GM18907 (cell line): ENCODE results near the gene CIB2.

ENCODE experiments used
- ATAC-seq: cut with Tn5 transposase; IDR thresholded peaks from one replicate; pipeline ENCODE4 v1.9.1; 2021; ENCODE audit warnings: mild to moderate bottlenecking, moderate library complexity; ENCODE audit not compliant: unreplicated experiment

Gene CIB2

DNA sequence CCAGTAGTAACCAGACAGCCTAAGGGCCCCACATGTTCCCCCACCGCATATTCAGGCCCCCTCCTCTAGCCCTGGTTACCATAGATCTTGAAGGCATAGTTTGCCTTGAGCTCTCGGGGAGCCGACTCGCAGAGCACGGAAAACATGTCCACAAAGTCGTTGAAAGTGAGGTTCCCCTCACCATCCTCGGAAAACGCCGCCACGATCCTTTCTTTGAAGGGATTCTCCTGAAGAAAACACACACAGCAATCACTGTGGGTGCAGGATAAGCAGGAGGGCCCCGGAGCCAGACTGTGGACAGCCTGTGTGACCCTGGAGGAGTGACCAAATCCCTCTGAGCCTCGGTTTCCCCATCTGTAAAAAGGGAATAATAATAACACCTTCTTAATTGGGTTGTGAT is 22.1 kb downstream of the CIB2 start:
- ATAC-seq: no peak

DNA sequence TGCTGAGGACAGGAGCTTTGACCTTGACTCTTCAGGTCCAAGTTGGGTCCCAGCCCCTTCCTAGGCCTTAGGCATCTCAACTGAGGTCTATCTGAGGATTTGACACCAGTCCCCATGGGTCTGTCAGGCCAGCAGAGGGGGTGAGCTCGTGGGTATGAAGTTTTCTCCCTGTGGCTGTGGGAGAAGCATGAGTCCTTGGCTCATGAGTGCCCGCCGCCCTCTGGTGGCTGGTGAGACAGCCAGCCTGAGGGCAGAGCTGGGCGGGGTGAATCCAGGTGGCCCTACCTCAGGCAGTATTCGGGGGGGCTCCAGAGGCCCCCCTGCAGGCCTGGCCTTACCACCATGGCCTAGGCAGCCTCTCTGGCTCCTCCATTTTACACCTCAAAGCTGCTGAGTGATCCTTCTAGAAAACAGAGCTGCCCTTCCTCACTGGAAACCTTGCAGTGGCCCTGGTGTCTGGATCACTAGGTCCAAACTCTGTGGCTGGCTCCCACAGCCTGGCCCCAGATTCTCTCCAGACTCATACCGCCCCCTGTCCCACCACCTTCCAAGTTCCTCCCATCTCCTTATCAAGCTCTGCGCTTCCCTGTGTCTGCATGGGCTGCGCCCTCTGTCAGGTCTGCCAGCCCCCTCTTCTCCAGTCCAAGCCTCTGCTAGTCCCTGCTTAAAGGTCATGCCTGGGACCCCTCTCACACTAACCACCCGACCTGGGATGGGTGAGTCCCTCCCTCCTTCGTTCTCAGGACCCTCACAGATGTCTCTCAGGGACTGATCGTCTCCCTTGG is 22.8 kb downstream of the CIB2 start:
- no peak for ATAC-seq

DNA sequence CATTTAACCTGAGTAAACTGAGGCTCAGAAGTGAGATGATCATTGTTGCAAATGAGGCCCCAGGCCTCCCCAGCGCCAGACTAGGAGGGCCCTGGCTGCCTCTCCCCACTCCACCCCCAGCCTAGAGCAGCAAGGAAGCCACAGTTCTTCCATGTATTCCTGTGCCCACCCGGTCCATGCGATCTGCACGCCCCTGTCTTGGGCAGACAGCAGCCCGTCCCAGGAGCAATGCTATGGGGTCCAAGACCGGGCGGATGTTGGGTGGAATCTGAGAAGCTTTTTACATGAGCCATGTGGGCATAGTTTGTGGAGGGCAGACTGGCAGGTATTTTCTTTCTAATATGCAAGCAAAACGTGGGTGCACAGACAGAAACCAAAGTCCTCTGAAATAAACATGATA is 23.8 kb downstream of the CIB2 start:
- ATAC-seq: no peak

DNA sequence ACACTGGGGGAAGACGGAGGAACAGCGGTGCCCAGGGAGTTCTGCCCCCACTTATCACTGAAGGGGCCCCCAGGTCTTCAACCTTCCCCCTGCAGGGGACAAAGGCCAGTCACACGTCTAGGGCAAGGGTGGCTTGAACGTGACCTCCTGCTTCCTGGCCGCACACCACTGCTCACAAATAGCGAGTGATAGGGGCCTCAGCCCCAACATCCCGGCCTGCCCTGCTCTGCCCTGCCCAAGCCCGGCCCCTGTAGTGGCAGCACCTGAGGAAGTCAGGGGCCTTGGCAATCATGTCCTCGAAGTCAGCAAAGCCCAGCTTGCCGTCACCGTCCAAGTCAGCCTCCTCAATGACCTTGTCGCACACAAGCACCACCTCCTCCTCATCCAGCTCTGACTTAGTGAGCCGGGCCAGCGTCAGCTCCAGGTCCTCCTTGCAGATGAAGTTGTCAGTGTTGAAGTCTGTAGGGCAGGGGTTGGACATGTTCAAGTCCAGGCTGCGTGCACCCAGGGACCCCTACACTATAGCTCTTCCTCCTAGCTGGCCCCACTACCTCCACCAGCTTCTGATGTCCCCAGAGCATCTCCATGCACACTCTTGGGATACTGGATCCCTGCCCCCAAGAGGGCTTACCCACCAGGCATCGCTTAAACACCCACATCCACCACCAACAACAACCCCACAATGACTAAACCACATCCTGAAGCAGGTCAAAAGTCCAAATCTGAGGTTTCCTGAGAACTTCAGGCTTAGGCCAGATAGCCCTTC is 25.6 kb downstream of the CIB2 start:
- ATAC-seq: no peak

DNA sequence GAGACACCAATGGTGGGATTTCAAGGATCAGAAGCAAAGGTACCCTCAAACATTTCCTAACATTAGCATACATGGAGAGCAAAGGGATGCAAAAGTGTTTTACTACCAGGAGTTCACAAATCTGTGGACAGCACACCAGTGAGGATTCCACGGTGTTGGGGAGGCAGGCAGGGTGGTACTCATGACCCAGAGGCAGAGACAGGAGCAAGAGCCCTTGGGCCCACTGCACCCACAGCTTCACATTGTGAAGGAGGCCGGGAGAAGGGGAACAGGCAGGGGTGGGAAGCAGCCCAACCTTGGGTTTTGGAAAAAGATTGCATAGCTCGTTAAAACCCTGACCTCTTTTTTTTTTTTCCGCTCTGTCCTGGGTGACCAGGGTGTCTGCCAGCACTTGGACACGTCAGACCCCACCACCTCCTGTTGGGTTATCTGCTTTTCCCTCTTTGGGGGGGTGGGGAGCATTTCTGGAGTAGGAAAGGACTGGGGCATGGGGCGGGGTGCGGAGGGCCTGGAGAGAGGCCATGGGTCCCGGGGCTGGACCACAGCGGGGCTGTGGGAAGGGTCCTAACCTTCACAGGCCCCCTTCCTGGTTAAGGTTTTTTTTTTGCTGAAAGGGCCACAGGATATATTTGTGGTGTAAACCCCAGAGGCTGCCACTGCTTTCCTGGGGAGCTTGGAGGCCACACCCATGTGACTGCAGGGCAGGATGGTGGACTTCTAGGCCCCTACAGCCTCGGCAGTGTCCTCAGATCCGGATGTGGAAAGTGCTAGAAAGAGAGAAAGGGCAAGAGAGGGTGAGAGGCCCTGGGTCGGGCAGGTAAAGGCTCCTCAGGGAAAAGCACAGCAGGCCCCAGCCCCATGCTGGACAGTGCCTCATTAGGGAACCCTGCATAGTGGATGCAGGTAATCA is 26.4 kb downstream of the CIB2 start:
- no peak for ATAC-seq

DNA sequence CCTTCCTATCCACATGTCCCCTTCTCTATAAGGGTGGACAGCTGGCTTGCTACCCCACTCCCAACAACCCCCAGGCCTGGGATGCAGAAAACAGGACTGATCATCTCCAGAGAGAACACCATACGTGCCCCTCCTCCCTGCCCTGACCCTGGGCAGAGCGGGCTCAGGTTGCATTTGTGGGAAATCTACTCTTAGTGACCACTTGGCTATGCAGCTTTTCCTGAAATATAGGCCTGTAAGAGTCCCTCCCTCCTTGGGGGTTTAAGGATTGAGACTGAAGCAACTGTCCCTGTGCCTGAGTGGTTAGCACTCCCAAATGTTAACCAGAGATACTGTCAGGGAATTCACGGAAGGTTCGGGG is 27.1 kb downstream of the CIB2 start:
- ATAC-seq: peak; percentile 10

DNA sequence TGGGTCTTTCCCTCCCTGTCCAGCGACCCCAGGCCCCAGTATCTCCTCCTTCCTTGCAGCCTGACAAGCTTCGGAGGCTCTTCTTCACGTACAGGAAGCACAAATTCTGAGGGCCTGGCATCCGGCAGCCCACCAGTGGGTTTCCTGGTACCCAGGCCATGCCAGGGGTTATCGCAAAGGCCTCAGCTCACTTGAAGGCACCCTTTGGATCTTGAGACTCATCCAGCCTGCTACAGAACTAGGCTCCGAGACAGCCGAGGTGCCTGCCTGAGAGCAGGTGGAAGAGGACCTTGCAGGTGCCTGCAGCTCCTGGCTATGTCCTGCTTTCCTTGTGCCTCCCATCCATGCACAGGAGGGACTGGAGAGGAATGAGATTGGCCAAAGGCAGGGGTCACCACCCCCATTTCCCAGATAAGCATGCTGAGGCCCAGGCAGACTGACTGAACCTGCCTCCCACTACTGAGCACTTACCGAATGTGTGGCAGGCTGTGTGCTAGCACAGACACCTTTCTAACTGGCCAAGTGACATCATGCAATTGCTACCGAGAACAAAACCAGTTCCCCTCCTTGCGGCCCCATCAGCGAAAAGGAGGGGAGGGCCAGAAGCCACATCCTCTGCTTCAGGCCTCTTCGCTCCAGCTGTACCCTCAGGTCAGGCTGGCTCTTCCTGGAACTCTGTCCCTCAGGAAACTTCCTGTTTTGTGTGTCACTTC is 27.7 kb downstream of the CIB2 start:
- ATAC-seq: peak; percentile 70

DNA sequence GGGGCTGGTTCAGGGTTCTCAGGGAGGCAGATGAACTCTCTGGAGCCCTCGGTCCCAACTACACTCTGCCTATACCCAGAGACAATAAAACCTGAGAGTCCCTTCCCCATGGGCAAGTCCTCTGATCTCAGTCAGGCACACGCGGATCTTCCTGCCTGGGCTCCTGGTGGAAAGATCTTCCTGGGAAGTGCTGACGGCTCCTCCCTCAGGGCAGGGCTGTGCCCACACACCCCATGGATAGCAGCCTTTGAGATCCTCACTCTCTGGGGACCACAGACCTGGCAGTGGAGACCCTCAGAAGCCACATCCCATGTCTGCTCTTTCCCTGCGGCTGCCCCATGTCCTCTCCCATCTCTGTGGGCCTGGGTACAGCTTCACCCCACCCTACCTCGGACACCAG is 28.5 kb downstream of the CIB2 start:
- ATAC-seq: no peak

DNA sequence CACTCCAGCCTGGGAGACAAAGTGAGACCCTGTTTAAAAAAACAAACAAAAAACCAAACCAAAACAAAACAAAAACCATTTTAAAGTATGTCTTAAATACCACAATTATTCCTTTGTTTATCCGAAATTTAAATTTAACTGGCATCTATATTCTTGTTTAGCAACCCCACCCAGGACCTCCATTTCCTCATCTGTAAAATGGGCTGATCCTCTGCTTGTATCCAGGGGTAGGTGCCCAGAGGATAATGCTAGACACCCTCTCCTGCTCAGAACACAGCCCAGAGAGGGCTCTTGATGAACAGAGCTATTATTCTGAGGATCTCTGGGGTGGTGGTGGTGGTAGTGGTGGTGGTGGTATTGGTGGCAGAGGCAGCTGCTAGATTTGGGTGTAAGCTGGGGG is 29.0 kb downstream of the CIB2 start:
- no peak for ATAC-seq

DNA sequence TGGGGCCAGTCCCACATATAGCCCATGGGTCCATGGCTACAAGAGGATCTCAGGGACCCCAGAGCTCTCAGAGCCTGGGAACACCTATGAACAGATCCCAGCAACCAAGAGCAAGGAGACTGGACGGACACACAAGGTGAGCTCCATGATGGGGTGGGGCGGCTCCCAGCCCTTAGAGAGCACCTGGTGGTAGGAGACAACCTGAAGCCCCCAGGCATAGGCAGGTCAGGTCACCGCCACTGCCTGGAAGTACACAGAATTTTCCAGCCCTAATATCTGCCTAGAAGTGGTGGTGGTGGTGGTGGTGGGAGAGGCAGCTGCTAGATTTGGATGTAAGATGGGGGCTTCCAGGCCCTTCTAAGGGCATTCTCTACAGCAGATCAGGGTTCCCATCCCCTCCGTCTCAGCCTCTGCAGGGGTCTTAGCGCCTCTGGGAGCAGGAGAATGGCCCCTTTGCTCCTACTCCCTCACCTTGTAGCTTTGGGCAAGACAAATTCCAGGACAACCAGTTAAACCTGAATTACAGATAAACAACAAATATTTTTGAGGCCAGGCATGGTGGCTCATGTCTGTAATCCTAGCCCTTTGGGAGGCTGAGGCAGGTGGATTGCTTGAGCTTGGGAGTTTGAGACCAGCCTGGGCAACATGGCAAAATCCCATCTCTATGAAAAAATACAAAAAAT is 29.7 kb downstream of the CIB2 start:
- no peak for ATAC-seq

DNA sequence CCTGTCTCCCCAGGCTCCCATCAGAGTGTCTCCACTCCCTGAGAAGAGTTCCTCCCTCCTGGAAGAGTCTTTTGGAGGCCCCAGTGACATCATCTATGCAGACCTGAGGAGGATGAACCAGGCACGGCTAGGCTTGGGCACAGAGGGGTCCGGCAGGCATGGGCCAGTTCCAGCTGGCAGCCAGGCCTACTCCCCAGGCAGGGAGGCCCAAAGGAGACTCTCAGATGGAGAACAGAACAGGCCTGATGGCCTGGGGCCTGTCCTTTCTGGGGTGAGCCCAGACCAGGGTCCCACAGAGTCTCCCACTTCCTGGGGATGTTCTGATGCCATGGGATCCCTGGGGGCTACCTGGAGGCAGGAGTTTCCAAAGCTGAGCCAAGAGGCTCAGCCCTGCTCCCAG is 30.4 kb downstream of the CIB2 start:
- ATAC-seq: no peak

DNA sequence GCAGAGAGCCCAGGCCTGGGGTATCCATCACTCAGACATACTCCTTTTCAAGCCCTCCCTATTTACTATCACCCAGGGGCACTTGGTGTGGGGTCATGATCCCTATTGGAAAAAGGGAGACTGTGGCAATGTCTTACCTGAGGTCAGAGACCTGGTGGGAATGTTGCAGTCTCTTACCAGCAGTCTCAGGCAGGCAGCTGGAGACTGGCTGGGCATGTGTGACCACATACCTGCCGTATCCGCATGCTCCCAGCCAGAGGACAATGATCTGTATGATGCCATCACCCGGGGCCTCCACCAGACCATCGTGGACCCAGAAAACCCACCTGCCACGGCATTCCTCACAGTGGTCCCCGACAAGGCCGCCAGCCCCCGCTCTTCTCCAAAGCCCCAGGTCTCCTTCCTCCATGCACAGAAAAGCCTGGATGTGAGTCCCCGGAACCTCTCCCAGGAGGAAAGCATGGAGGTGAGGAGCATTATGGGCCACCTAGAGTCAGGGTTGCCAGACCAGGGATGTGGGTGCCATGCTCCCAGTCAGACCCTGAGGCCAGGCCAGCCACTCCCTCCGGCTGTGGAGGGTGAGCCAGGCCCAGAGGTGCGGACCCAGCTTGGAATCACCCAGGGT is 33.0 kb downstream of the CIB2 start:
- no peak for ATAC-seq

DNA sequence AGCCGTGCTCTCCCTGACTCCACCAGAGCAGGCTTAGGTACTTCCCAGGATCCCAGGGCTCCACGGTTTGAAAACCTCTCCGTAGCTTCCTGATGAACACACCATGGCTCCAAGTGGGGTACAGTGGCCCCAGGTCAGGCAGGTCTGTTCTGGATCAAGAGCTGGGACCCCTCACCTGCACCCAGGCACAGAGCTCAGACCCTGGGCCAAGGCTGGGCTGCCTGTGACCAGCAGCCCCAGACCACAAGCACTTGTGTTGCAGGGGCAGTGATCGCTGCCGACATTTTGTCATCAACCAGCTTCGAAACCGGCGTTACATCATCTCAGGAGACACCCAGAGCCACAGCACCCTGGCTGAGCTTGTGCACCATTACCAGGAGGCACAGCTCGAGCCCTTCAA is 33.6 kb downstream of the CIB2 start:
- no peak for ATAC-seq

DNA sequence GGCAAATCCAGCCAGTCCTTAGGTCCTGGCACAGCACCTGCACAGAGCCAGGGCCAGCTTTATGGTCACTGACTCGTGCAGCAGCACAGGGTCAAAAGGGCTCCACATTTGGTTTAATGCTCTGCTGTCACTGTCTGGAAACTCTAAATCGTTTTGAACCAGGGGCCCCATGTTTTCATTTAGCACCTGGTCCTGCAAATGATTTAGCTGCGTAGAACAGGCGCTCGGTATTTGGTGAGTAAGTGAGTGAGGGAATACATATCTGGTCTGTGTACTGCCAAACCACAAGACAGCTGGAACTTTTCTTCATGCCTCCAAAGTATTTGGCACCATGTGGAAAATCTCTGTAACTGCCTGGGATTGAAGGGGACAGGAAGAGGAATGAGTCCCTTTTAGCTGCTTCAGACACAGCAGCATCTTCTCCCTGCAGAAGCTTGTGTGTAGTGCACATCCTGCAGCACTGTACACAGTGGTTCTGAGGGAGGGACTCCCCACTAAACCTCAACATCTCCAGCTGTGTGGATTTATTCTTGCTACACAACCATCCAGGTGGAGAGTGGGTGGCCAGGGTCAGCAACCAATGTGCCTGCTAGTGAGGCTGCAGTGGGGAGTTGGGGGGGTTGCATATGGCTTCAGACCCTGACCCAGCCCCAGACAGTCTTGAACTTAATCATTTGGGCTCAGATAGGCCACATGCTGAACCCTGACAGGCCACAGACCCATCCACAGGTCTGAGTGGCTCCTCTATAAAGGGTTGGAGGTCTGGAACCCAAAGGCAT is 37.8 kb downstream of the CIB2 start:
- no peak for ATAC-seq

DNA sequence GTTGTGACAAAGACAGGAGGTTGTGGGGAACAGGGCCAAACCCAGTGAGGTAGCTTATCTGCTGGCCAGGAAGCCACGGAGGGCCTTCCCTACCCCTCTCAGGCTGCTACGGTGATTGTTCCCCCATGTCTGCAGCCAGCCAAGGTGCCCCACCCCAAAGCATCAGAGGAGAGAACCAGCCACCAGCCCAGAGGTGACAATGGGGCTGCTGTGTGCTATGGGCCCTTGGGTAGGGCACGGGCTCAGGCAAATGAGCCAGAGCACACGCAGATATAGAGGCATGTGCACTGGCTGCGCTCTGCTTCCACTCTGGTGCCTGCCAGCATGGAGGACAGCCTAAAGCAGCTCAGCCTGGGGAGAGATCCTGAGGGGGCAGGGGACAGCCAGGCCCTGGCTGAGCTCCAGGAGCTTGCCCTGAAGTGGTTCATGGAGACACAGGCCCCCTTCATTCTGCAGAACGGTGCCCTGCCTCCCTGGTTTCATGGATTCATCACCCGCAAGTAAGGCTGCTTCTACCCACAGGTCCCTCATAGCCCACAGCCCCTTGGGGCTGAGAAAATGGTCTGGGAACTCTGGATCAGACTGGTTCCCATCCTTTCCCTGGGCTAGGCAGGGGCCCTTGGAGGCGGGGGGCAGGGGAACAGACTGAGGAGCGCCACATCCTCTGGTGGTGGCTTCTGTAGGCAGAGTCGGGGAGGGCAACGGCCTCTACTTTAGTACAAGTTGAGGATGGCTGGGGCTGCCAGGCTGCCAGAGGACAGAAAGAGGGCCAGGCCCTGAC is 38.8 kb downstream of the CIB2 start, which contains the start of gene SH2D7:
Gene SH2D7, plus strand, starts transcription at position 301 of the 781 bp plus-strand sequence. Its CDS starts 24 bp downstream, at position 325.
- no peak for ATAC-seq

DNA sequence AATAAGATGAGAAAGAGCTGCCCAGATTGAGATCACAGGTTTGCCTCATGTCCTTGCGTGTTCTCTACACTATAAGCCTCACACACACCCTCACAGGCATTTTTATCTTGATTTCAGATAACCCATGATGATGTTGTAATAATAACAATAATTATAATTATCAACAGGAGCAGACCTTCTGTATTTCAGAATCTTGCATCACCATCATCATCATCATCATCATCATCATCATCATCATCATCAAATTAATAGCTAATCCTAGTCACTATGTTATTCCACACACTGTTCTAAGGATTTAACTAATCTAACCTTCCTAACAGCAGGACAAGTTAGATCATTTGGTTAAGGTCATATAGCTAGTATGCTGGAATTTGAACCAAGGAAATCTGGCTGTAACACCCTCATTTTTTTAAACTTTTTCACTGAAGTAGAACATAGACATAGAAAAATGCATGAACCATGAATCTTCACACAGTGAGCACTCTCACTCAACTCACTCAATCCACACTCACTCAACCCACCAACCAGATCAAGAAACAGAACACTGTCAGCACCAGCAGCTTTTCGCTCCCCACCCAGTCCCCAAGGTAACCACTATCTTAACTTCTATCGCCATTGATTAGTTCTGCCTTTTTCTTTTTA is 40.7 kb downstream of the CIB2 start:
- ATAC-seq: no peak

DNA sequence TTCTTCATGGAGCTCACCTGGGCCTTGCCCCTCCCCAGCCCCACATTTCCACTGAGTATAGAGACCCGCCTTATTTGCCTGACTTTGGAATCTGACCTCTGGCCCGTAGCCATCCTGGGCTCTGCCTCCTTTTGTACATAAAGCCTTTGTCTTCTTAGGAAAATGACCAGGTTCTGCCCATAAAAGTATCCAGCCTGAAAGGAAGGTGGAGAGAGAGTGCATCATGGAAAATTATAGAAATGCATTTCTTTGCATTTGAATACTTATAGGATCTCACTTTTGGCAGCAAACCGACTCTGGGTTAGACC is 42.5 kb downstream of the CIB2 start:
- no peak for ATAC-seq
